PC-9 (cell line): ENCODE results near the gene KCNH6. TPM values are rescaled to one million over a fixed set of nuclear protein-coding genes. Genes with fewer than 3 reads are reported as not detected.

ENCODE experiments used
- BruUV-seq: library from RNA; stranded (reverse); fragments of 400-500 nt; replicated peaks from 2 replicates; lab custom pipeline; 2021; lab: Mats Ljungman, UMichigan
- CTCF ChIA-PET: fragments of 300-600 bp; sonication (Branson Sonifier 250); formaldehyde crosslinking; loops from one replicate; lab custom pipeline; 2022; ENCODE audit warnings: antibody characterized with exemption; lab: Charles Lee
- POLR2A ChIA-PET: fragments of 300-600 bp; sonication (Branson Sonifier 250); formaldehyde crosslinking; loops from one replicate; lab custom pipeline; 2022; ENCODE audit warnings: antibody characterized with exemption; ENCODE audit not compliant: unreplicated experiment; lab: Charles Lee
- DNase-seq, 2 experiments: peaks; one replicate each; pipeline versions ENCODE4 v3.0.0 to v3.0.0-alpha.2; 2015 to 2022; ENCODE audit warnings: mixed read lengths in 1 of 2
- H2AFZ ChIP-seq: fragments of 200-600 bp; sonication (generic); 2 replicates; pipeline ENCODE4 v1.8.1; 2017; ENCODE audit warnings: antibody characterized with exemption
- H3F3A ChIP-seq: fragments of 200-600 bp; sonication (generic); 2 replicates; pipeline ENCODE4 v1.8.1; 2017; ENCODE audit warnings: antibody characterized with exemption, mild to moderate bottlenecking, low read depth; ENCODE audit not compliant: insufficient read depth
- H3K27ac ChIP-seq: fragments of 200-600 bp; sonication (generic); 2 replicates; pipeline ENCODE4 v1.6.1; 2016; ENCODE audit warnings: mixed run types
- H3K27me3 ChIP-seq: fragments of 200-600 bp; sonication (generic); 2 replicates; pipeline ENCODE4 v1.6.1; 2016; ENCODE audit warnings: low read depth, mixed run types; ENCODE audit not compliant: insufficient read depth
- H3K36me3 ChIP-seq: fragments of 200-600 bp; sonication (generic); 2 replicates; pipeline ENCODE4 v1.6.1; 2016; ENCODE audit warnings: low read depth, mixed run types
- H3K4me1 ChIP-seq: fragments of 200-600 bp; sonication (generic); replicated peaks from 2 replicates; pipeline ENCODE4 v1.6.1; 2016; ENCODE audit warnings: mixed run types; ENCODE audit not compliant: insufficient read depth
- H3K4me2 ChIP-seq: fragments of 200-600 bp; sonication (generic); 2 replicates; pipeline ENCODE4 v1.6.1; 2017; ENCODE audit warnings: mixed run types
- H3K4me3 ChIP-seq: fragments of 200-600 bp; sonication (generic); 2 replicates; pipeline ENCODE4 v1.6.1; 2016; ENCODE audit warnings: mixed run types
- H3K79me2 ChIP-seq: fragments of 200-600 bp; sonication (generic); 2 replicates; pipeline ENCODE4 v1.6.1; 2017; ENCODE audit warnings: low read depth, mixed run types
- H3K9me2 ChIP-seq: fragments of 200-600 bp; sonication (generic); 2 replicates; pipeline ENCODE4 v1.8.1; 2017; ENCODE audit warnings: mild to moderate bottlenecking; ENCODE audit not compliant: insufficient read depth
- H3K9me3 ChIP-seq: fragments of 200-600 bp; sonication (generic); 2 replicates; pipeline ENCODE4 v1.8.1; 2016; ENCODE audit warnings: low read depth; ENCODE audit not compliant: insufficient read depth
- H4K20me1 ChIP-seq: fragments of 200-600 bp; sonication (generic); 2 replicates; pipeline ENCODE4 v1.8.1; 2017; ENCODE audit not compliant: insufficient read depth
- EZH2 ChIP-seq: fragments of 200-600 bp; sonication (generic); IDR thresholded peaks from 2 replicates; pipeline ENCODE4 v1.8.0; 2017; ENCODE audit warnings: antibody characterized with exemption, low read depth
- intact Hi-C: fragments of 100-400 bp; cut with micrococcal nuclease; formaldehyde crosslinking; loops from one replicate; pipeline ENCODE4 v1.10.0; 2022; ENCODE audit not compliant: unreplicated experiment
- total RNA-seq: library from RNA; stranded (reverse); gene quantifications from 2 replicates; pipeline ENCODE4 v1.2.3, GENCODE V29; 2021
- TF ChIP-seq, protein P1 (sequence below): fragments of 200-600 bp; sonication (generic); conservative IDR thresholded peaks from 2 replicates; pipeline ENCODE4 v1.6.1; 2017; ENCODE audit warnings: mixed run types, antibody characterized with exemption, mild to moderate bottlenecking, moderate library complexity

KCNH6 gene
- total RNA-seq, 1 experiment from 2014 or later = not detected

GRCh38 chr17:63512896-63513644 lies 10.1 kb upstream of the KCNH6 start:
- Histone ChIP-seq H3K4me2 (no peak overlapping the region), H3K27ac (no peak overlapping the region), H2AFZ (no peak overlapping the region), H4K20me1 (no peaks in the 10 kb centered on the region; the same call in 1 of the 2 replicates), H3F3A (no peaks in the 10 kb centered on the region), H3K9me3 (no peaks in the 10 kb centered on the region), H3K9me2 (no peaks in the 10 kb centered on the region), H3K79me2 (no peaks in the 10 kb centered on the region), H3K36me3 (no peaks in the 10 kb centered on the region), H3K4me1 (no peaks in the 10 kb centered on the region; the same call in 1 of the 2 replicates), H3K4me3 (no peak overlapping the region), H3K27me3 (peaks cover 60% of the 10 kb centered on the region)
- no peak for DNase-seq
- ChIA-PET CTCF (no interaction called here), POLR2A (no interaction called here)
- TF ChIP-seq, protein P1, sequence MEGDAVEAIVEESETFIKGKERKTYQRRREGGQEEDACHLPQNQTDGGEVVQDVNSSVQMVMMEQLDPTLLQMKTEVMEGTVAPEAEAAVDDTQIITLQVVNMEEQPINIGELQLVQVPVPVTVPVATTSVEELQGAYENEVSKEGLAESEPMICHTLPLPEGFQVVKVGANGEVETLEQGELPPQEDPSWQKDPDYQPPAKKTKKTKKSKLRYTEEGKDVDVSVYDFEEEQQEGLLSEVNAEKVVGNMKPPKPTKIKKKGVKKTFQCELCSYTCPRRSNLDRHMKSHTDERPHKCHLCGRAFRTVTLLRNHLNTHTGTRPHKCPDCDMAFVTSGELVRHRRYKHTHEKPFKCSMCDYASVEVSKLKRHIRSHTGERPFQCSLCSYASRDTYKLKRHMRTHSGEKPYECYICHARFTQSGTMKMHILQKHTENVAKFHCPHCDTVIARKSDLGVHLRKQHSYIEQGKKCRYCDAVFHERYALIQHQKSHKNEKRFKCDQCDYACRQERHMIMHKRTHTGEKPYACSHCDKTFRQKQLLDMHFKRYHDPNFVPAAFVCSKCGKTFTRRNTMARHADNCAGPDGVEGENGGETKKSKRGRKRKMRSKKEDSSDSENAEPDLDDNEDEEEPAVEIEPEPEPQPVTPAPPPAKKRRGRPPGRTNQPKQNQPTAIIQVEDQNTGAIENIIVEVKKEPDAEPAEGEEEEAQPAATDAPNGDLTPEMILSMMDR = no peak
- no peak for TF ChIP-seq EZH2
- intact Hi-C loops = no loop called here
- BruUV-seq = no TSS peak

GRCh38 chr17:63514477-63514876 lies 8.7 kb upstream of the KCNH6 start:
- POLR2A ChIA-PET = no interaction called here
- Histone ChIP-seq H3K9me3 (no peaks in the 10 kb centered on the region), H3K27ac (no peak overlapping the region), H3K36me3 (no peaks in the 10 kb centered on the region), H3K4me2 (no peak overlapping the region), H3K4me3 (no peak overlapping the region), H2AFZ (no peak overlapping the region), H3F3A (no peaks in the 10 kb centered on the region), H3K4me1 (no peaks in the 10 kb centered on the region; the same call in 1 of the 2 replicates), H3K9me2 (no peaks in the 10 kb centered on the region), H3K27me3 (peaks cover 54% of the 10 kb centered on the region), H4K20me1 (no peaks in the 10 kb centered on the region; the same call in 1 of the 2 replicates), H3K79me2 (no peaks in the 10 kb centered on the region)
- intact Hi-C loops = no loop called here
- CTCF ChIA-PET = interaction anchor here (0.7 kb wide), 1 partner anchor 11 kb away, joined by 4 read pairs; no protein-coding TSS in a partner anchor
- BruUV-seq = no TSS peak
- TF ChIP-seq EZH2 = no peak
- TF ChIP-seq, protein P1 = no peak
- DNase-seq = no peak

- Histone ChIP-seq H3K36me3 (no peaks in the 10 kb centered on the region), H3K9me3 (no peaks in the 10 kb centered on the region), H3K9me2 (no peaks in the 10 kb centered on the region), H3K4me3 (no peak overlapping the region), H3F3A (no peaks in the 10 kb centered on the region), H2AFZ (no peak overlapping the region), H4K20me1 (no peaks in the 10 kb centered on the region; the same call in 1 of the 2 replicates), H3K27me3 (peaks cover 52% of the 10 kb centered on the region), H3K27ac (no peak overlapping the region), H3K4me2 (no peak overlapping the region), H3K4me1 (no peaks in the 10 kb centered on the region; the same call in 1 of the 2 replicates), H3K79me2 (no peaks in the 10 kb centered on the region)
- ChIA-PET POLR2A (no interaction called here), CTCF (no interaction called here)
- intact Hi-C loops = no loop called here
- DNase-seq = no peak
- TF ChIP-seq, protein P1 = no peak
- TF ChIP-seq EZH2 = no peak
- BruUV-seq = no TSS peak
Observed at GRCh38 chr17:63514974-63515373, 8.2 kb upstream of the KCNH6 start.
